Ishikawa (cell line): ENCODE data around the gene ANKRD44.

Experiments used
- CEBPB ChIP-seq: IDR thresholded peaks from 2 replicates; pipeline ENCODE4 v1.6.1; 2012
- CREB1 ChIP-seq: IDR thresholded peaks from 2 replicates; pipeline ENCODE4 v1.6.1; 2012; ENCODE audit warnings: low read depth
- EGR1 ChIP-seq: IDR thresholded peaks from 2 replicates; pipeline ENCODE4 v1.6.1; 2012
- EP300 ChIP-seq: IDR thresholded peaks from 2 replicates; pipeline ENCODE4 v1.6.1; 2012; ENCODE audit warnings: borderline replicate concordance
- FOXM1 ChIP-seq: IDR thresholded peaks from 2 replicates; pipeline ENCODE4 v1.6.1; 2012; ENCODE audit warnings: low read depth, borderline replicate concordance
- NFIC ChIP-seq: IDR thresholded peaks from 2 replicates; pipeline ENCODE4 v1.6.1; 2012
- RAD21 ChIP-seq: IDR thresholded peaks from 2 replicates; pipeline ENCODE4 v1.6.1; 2012; ENCODE audit warnings: low read depth
- REST ChIP-seq: IDR thresholded peaks from 2 replicates; pipeline ENCODE4 v1.6.1; 2012; ENCODE audit warnings: low read depth, mild to moderate bottlenecking
- TAF1 ChIP-seq: IDR thresholded peaks from 2 replicates; pipeline ENCODE4 v1.6.1; 2012; ENCODE audit warnings: low read depth, mild to moderate bottlenecking
- TCF12 ChIP-seq: IDR thresholded peaks from 2 replicates; pipeline ENCODE4 v1.6.1; 2012; ENCODE audit warnings: low read depth
- TEAD4 ChIP-seq: IDR thresholded peaks from 2 replicates; pipeline ENCODE4 v1.6.1; 2012
- YY1 ChIP-seq: IDR thresholded peaks from 2 replicates; pipeline ENCODE4 v1.6.1; 2012; ENCODE audit warnings: low read depth
- ZBTB7A ChIP-seq: IDR thresholded peaks from 2 replicates; pipeline ENCODE4 v1.6.1; 2012; ENCODE audit warnings: low read depth
- TF ChIP-seq, protein P1 (sequence below): IDR thresholded peaks from 2 replicates; pipeline ENCODE4 v1.6.1; 2012
- TF ChIP-seq, protein P2 (sequence below): IDR thresholded peaks from 2 replicates; pipeline ENCODE4 v1.6.1; 2012

ANKRD44 gene

DNA sequence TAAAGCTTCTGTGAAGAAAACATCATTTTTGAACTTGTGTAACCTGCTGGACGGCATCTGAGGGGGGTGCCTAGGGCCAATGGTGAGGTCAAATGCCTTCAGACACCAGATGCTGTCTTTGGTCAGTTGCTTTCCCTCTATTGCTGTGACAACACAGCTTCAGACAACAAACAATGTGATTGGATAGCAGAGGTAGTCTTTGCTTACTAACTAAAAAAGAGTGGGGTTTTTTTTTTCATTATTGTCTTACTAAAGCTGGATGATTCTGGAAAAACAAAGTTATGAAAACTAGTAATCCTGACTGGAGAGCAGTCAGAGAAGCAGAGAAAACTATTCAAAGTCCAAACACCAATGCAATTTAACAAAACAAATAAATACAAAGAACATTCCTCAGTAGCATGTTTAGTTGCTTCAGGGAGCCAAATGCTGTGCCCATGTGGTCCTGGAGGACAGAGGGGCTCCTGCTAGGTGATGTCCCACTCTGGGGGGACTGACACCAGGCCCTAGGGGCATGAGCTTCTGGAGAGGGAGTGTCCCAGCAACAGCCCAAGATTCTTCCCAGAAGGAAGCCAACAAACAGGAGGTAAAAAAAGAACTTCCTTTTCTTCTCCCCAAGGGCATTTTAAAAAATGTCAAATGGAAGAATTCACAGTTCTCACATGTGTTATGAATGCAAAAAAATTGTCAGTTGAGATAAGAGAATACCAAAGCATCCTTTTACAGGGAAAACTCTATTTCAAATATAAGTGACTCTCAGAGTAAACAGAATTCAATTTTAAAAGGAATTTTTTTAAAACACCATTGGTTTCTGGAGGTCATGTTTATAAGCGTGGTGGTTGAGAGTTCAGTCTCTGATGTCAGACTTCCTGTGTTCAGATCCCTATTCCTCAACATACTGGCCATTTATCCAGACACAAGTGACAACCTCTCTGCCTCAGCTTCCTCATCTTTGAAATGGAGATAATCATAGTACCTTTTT lies 203.0 kb downstream of the ANKRD44 start:
- no peak for TF ChIP-seq EGR1
- TF ChIP-seq CEBPB: no peak
- TF ChIP-seq TAF1: no peak
- TF ChIP-seq NFIC: no peak
- no peak for TF ChIP-seq RAD21
- TF ChIP-seq TEAD4: no peak
- TF ChIP-seq REST: no peak
- TF ChIP-seq FOXM1: no peak
- TF ChIP-seq, protein P1, sequence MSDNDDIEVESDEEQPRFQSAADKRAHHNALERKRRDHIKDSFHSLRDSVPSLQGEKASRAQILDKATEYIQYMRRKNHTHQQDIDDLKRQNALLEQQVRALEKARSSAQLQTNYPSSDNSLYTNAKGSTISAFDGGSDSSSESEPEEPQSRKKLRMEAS: no peak
- no peak for TF ChIP-seq CREB1
- TF ChIP-seq ZBTB7A: no peak

GRCh38 chr2:197103363-197103762 lies 207.2 kb downstream of the ANKRD44 start:
- TF ChIP-seq REST (no peak), CREB1 (no peak)

- TF ChIP-seq CEBPB (no peak), EGR1 (no peak), YY1 (no peak), TAF1 (no peak), FOXM1 (no peak), TEAD4 (no peak), REST (no peak), TCF12 (no peak), EP300 (no peak), NFIC (no peak), ZBTB7A (no peak)
- TF ChIP-seq, protein P1: no peak
- TF ChIP-seq, protein P2, sequence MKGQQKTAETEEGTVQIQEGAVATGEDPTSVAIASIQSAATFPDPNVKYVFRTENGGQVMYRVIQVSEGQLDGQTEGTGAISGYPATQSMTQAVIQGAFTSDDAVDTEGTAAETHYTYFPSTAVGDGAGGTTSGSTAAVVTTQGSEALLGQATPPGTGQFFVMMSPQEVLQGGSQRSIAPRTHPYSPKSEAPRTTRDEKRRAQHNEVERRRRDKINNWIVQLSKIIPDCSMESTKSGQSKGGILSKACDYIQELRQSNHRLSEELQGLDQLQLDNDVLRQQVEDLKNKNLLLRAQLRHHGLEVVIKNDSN: no peak
These were observed 208.3 kb downstream of the ANKRD44 start for GRCh38 chr2:197102231-197102630.

- TF ChIP-seq FOXM1: no peak
- no peak for TF ChIP-seq EGR1
- TF ChIP-seq TCF12: no peak
- no peak for TF ChIP-seq NFIC
- no peak for TF ChIP-seq ZBTB7A
- TF ChIP-seq EP300: no peak
- TF ChIP-seq TAF1: no peak
- no peak for TF ChIP-seq YY1
- TF ChIP-seq, protein P2: no peak
- no peak for TF ChIP-seq TEAD4
- no peak for TF ChIP-seq CEBPB
- no peak for TF ChIP-seq CREB1
- TF ChIP-seq RAD21: no peak
- TF ChIP-seq, protein P1: no peak
- TF ChIP-seq REST: no peak
These were observed 209.1 kb downstream of the ANKRD44 start for GRCh38 chr2:197101519-197101918.
